GM23248 (cell line): Measurements from ENCODE around the gene PTGFRN.

ENCODE experiments used
- EZH2 ChIP-seq: fragments of 200-600 bp; sonication (generic); IDR thresholded peaks from 2 replicates; pipeline ENCODE4 v1.6.1; 2018; ENCODE audit warnings: antibody characterized with exemption, mild to moderate bottlenecking; ENCODE audit not compliant: insufficient read depth, poor library complexity, severe bottlenecking
- EZH2phosphoT487 ChIP-seq: fragments of 200-600 bp; sonication (generic); IDR thresholded peaks from 2 replicates; pipeline ENCODE4 v1.6.1; 2018; ENCODE audit warnings: antibody characterized with exemption, moderate library complexity, mild to moderate bottlenecking, low read depth; ENCODE audit not compliant: insufficient read depth

GRCh38 chr1:116902723-116903383 lies 6.9 kb upstream of the PTGFRN start:
- TF ChIP-seq EZH2 (no peak), EZH2phosphoT487 (no peak)
